ENCODE results near the gene POU6F2.

DNA sequence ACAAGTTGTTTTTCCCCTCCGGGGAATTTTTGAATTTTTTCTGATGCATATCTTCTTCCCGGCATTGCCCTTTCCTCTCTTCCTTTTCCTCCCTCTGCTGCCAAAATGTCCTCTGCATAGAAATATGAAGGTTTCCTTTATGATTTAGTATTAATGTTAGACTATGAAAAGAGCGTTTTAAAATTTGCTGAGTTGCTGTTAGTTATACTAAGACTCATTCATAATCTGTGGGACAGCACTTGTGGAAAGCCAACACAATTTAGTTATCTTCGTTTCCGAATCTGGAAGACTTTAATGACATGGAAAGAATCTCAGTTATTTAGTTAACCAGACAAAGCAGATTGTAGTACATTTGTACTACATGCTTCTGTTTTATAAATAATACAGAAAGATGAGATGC, 25.0 kb downstream of the POU6F2 start:
- no peak for TF ChIP-seq POLR2A (IDR thresholded peaks at IDR 0.05; ENCODE audit: low read depth)
- TF ChIP-seq, protein P1, sequence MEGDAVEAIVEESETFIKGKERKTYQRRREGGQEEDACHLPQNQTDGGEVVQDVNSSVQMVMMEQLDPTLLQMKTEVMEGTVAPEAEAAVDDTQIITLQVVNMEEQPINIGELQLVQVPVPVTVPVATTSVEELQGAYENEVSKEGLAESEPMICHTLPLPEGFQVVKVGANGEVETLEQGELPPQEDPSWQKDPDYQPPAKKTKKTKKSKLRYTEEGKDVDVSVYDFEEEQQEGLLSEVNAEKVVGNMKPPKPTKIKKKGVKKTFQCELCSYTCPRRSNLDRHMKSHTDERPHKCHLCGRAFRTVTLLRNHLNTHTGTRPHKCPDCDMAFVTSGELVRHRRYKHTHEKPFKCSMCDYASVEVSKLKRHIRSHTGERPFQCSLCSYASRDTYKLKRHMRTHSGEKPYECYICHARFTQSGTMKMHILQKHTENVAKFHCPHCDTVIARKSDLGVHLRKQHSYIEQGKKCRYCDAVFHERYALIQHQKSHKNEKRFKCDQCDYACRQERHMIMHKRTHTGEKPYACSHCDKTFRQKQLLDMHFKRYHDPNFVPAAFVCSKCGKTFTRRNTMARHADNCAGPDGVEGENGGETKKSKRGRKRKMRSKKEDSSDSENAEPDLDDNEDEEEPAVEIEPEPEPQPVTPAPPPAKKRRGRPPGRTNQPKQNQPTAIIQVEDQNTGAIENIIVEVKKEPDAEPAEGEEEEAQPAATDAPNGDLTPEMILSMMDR (IDR thresholded peaks at IDR 0.05), result no peak
- TF ChIP-seq EP300 (IDR thresholded peaks at IDR 0.05), result no peak
- no peak for TF ChIP-seq POLR2AphosphoS5 (IDR thresholded peaks at IDR 0.05)
